ENCODE results near the gene THSD4. TPM values are rescaled to one million over a fixed set of nuclear protein-coding genes. Genes with fewer than 3 reads are reported as not detected.

THSD4 gene
- total RNA-seq, 1 donor from 2014 or later = 151 TPM

GRCh38 chr15:71237456-71238188, 122.4 kb downstream of the THSD4 start:
- H3K27me3 ChIP-seq = no peaks in the 10 kb centered on the region
- TF ChIP-seq CTCF (IDR thresholded peaks at IDR 0.05) = no peak
- no peak overlapping the region for H3K4me3 ChIP-seq
- H3K36me3 ChIP-seq = peaks cover 0 to 2% of the 10 kb centered on the region in 2 donors
- DNase-seq (ENCODE audit: low spot score in 2 of 2) = no peak
- intact Hi-C loops (cut with DNase I) = no loop called here
- H3K27ac ChIP-seq = no peak overlapping the region
- H3K4me1 ChIP-seq = no peaks in the 10 kb centered on the region
- no peaks in the 10 kb centered on the region for H3K9me3 ChIP-seq

GRCh38 chr15:71238926-71239325, 123.7 kb downstream of the THSD4 start:
- no peak overlapping the region for H3K4me3 ChIP-seq
- intact Hi-C loops (cut with DNase I) = no loop called here
- no peak for DNase-seq (ENCODE audit: low spot score in 2 of 2)
- no peaks in the 10 kb centered on the region for H3K9me3 ChIP-seq
- H3K27ac ChIP-seq = no peak overlapping the region
- H3K4me1 ChIP-seq = no peaks in the 10 kb centered on the region
- no peak for TF ChIP-seq CTCF (IDR thresholded peaks at IDR 0.05)
- H3K36me3 ChIP-seq = peaks cover 0 to 5% of the 10 kb centered on the region in 2 donors
- no peaks in the 10 kb centered on the region for H3K27me3 ChIP-seq

GRCh38 chr15:71239592-71240364, 124.5 kb downstream of the THSD4 start:
- Histone ChIP-seq H3K27me3 (no peaks in the 10 kb centered on the region), H3K36me3 (peaks cover 0 to 5% of the 10 kb centered on the region in 2 donors), H3K27ac (no peak overlapping the region), H3K9me3 (no peaks in the 10 kb centered on the region), H3K4me1 (no peaks in the 10 kb centered on the region), H3K4me3 (no peak overlapping the region)
- no peak for TF ChIP-seq CTCF (IDR thresholded peaks at IDR 0.05)
- intact Hi-C loops (cut with DNase I) = no loop called here
- no peak for DNase-seq (ENCODE audit: low spot score in 2 of 2)

- intact Hi-C loops (cut with DNase I) = no loop called here
- Histone ChIP-seq H3K4me3 (no peak overlapping the region), H3K4me1 (no peaks in the 10 kb centered on the region), H3K9me3 (no peaks in the 10 kb centered on the region), H3K27ac (no peak overlapping the region), H3K36me3 (peaks cover 0 to 5% of the 10 kb centered on the region in 2 donors), H3K27me3 (no peaks in the 10 kb centered on the region)
- no peak for DNase-seq (ENCODE audit: low spot score in 2 of 2)
- TF ChIP-seq CTCF (IDR thresholded peaks at IDR 0.05) = no peak
These were observed 127.0 kb downstream of the THSD4 start for GRCh38 chr15:71242292-71242691.

- no peaks in the 10 kb centered on the region for H3K4me1 ChIP-seq
- H3K9me3 ChIP-seq = no peaks in the 10 kb centered on the region
- no peak overlapping the region for H3K4me3 ChIP-seq
- DNase-seq (ENCODE audit: low spot score in 2 of 2) = no peak
- no peak for TF ChIP-seq CTCF (IDR thresholded peaks at IDR 0.05)
- H3K27me3 ChIP-seq = no peaks in the 10 kb centered on the region
- H3K36me3 ChIP-seq = peaks cover 0 to 5% of the 10 kb centered on the region in 2 donors
- intact Hi-C loops (cut with DNase I) = no loop called here
- H3K27ac ChIP-seq = no peak overlapping the region
These were observed 129.0 kb downstream of the THSD4 start for GRCh38 chr15:71244250-71244649.

Data from ascending aorta (tissue), 2 donors.